Fibroblast of lung (primary cell): Measurements from ENCODE around the gene KDM5B. TPM values are rescaled to one million over a fixed set of nuclear protein-coding genes. Genes with fewer than 3 reads are reported as not detected.

Experiments
- DNase-seq, 2 donors: peaks; one replicate each; pipeline versions ENCODE4 v3.0.0 to v3.0.0-alpha.2; 2010; ENCODE audit warnings: low read depth in 2 of 2
- H2AFZ ChIP-seq: 2 replicates; pipeline ENCODE4 v1.5.1; 2012; ENCODE audit warnings: low read length, control low read depth, inconsistent platforms
- H3K27ac ChIP-seq: 2 replicates; pipeline ENCODE4 v1.5.1; 2011; ENCODE audit warnings: low read length, control low read depth; ENCODE audit not compliant: insufficient read depth
- H3K27me3 ChIP-seq: 2 replicates; pipeline ENCODE4 v1.5.1; 2011; ENCODE audit warnings: mild to moderate bottlenecking, low read length; ENCODE audit not compliant: control insufficient read depth, insufficient read depth
- H3K36me3 ChIP-seq: 2 replicates; pipeline ENCODE4 v1.5.1; 2011; ENCODE audit warnings: low read length; ENCODE audit not compliant: control insufficient read depth, insufficient read depth
- H3K4me1 ChIP-seq: 2 replicates; pipeline ENCODE4 v1.5.1; 2011; ENCODE audit warnings: low read length; ENCODE audit not compliant: control insufficient read depth, insufficient read depth; ENCODE audit errors: extremely low read depth
- H3K4me2 ChIP-seq: 2 replicates; pipeline ENCODE4 v1.5.1; 2011; ENCODE audit warnings: low read length, control low read depth; ENCODE audit not compliant: insufficient read depth; ENCODE audit errors: extremely low read depth
- H3K4me3 ChIP-seq, 4 experiments: fragments of 200-600 bp in 1 of 4; sonication (generic) in 1 of 4; replicated peaks in 1 of 4; 2 replicates each; pipeline ENCODE4 v1.5.1; 2011 to 2016; ENCODE audit warnings: low read length in 4 of 4, low read depth in 3 of 4, mild to moderate bottlenecking in 3 of 4, control low read depth in 2 of 4, inconsistent platforms in 1 of 4, mixed read lengths in 1 of 4; ENCODE audit not compliant: insufficient read depth in 1 of 4; ENCODE audit errors: control extremely low read depth in 1 of 4
- H3K79me2 ChIP-seq: 2 replicates; pipeline ENCODE4 v1.5.1; 2012; ENCODE audit warnings: mild to moderate bottlenecking, low read length, inconsistent platforms; ENCODE audit not compliant: control insufficient read depth, insufficient read depth
- H3K9ac ChIP-seq: 2 replicates; pipeline ENCODE4 v1.5.1; 2011; ENCODE audit warnings: mild to moderate bottlenecking, low read length, control low read depth; ENCODE audit not compliant: insufficient read depth
- H3K9me3 ChIP-seq: 2 replicates; pipeline ENCODE4 v1.5.1; 2012; ENCODE audit warnings: low read depth, low read length; ENCODE audit not compliant: control insufficient read depth, insufficient read depth
- H4K20me1 ChIP-seq: 2 replicates; pipeline ENCODE4 v1.5.1; 2011; ENCODE audit warnings: low read length; ENCODE audit not compliant: control insufficient read depth, insufficient read depth; ENCODE audit errors: extremely low read depth
- EZH2 ChIP-seq: IDR thresholded peaks from 2 replicates; pipeline ENCODE4 v1.5.1; 2012; ENCODE audit warnings: low read length, control low read depth, mild to moderate bottlenecking; ENCODE audit errors: missing control alignments
- polyA plus RNA-seq, 2 donors: library from polyadenylated mRNA; depleted of rRNA in 1 of 2; stranded (reverse) in 1 of 2; unstranded in 1 of 2; fragments of >200 nt; gene quantifications; 2 replicates each; pipeline ENCODE4 v1.2.1, GENCODE V29; 2011 to 2012; ENCODE audit warnings: missing spikeins in 1 of 2
- total RNA-seq: library from RNA; depleted of rRNA; stranded (reverse); fragments of >200 nt; gene quantifications from 2 replicates; pipeline ENCODE4 v1.2.1, GENCODE V29; 2014
- TF ChIP-seq, protein P1 (sequence below), 2 donors: IDR thresholded peaks in 1 of 2; conservative IDR thresholded peaks in 1 of 2; 1 replicate in 1 of 2; 2 replicates in 1 of 2; pipeline ENCODE4 v1.5.1; 2011 to 2012; ENCODE audit warnings: low read length in 2 of 2, control low read depth in 1 of 2, inconsistent platforms in 1 of 2, low read depth in 1 of 2, mild to moderate bottlenecking in 1 of 2

Gene KDM5B
- total and polyA plus RNA-seq, 2 donors (not counting 1 experiment from before 2014, with no cell fraction given), result 52.0 to 82.2 TPM

GRCh38 chr1:202794051-202794740 lies 14.0 kb downstream of the KDM5B start:
- Histone ChIP-seq H3K9ac (no peak overlapping the region), H3K79me2 (peaks cover 65% of the 10 kb centered on the region), H4K20me1 (peaks cover 2% of the 10 kb centered on the region), H3K27ac (no peak overlapping the region), H3K27me3 (no peaks in the 10 kb centered on the region), H3K4me2 (no peak overlapping the region), H3K4me3 (no peak overlapping the region), H2AFZ (no peak overlapping the region), H3K9me3 (no peaks in the 10 kb centered on the region), H3K36me3 (no peaks in the 10 kb centered on the region), H3K4me1 (no peaks in the 10 kb centered on the region)
- TF ChIP-seq EZH2, result no peak
- TF ChIP-seq, protein P1, sequence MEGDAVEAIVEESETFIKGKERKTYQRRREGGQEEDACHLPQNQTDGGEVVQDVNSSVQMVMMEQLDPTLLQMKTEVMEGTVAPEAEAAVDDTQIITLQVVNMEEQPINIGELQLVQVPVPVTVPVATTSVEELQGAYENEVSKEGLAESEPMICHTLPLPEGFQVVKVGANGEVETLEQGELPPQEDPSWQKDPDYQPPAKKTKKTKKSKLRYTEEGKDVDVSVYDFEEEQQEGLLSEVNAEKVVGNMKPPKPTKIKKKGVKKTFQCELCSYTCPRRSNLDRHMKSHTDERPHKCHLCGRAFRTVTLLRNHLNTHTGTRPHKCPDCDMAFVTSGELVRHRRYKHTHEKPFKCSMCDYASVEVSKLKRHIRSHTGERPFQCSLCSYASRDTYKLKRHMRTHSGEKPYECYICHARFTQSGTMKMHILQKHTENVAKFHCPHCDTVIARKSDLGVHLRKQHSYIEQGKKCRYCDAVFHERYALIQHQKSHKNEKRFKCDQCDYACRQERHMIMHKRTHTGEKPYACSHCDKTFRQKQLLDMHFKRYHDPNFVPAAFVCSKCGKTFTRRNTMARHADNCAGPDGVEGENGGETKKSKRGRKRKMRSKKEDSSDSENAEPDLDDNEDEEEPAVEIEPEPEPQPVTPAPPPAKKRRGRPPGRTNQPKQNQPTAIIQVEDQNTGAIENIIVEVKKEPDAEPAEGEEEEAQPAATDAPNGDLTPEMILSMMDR (conservative IDR thresholded peaks at IDR 0.05 in 1 of 2, IDR thresholded peaks at IDR 0.05 in 1 of 2; ENCODE audit: low read depth in 1 of 2, low read length in 2 of 2), result no peak
- DNase-seq, result no peak

GRCh38 chr1:202791077-202791747 lies 17.0 kb downstream of the KDM5B start:
- no peak for DNase-seq
- Histone ChIP-seq H3K9me3 (no peaks in the 10 kb centered on the region), H3K4me3 (no peak overlapping the region), H3K27ac (no peak overlapping the region), H3K27me3 (no peaks in the 10 kb centered on the region), H3K4me2 (no peak overlapping the region), H3K9ac (no peak overlapping the region), H3K79me2 (peaks cover 54% of the 10 kb centered on the region), H3K4me1 (no peaks in the 10 kb centered on the region), H3K36me3 (no peaks in the 10 kb centered on the region), H2AFZ (no peak overlapping the region), H4K20me1 (peaks cover 2% of the 10 kb centered on the region)
- TF ChIP-seq, protein P1 (conservative IDR thresholded peaks at IDR 0.05 in 1 of 2, IDR thresholded peaks at IDR 0.05 in 1 of 2; ENCODE audit: low read depth in 1 of 2, low read length in 2 of 2), result no peak
- no peak for TF ChIP-seq EZH2

GRCh38 chr1:202788800-202789199 lies 19.4 kb downstream of the KDM5B start:
- no peak overlapping the region for H3K9ac ChIP-seq
- DNase-seq, result no peak
- no peaks in the 10 kb centered on the region for H3K36me3 ChIP-seq
- no peak overlapping the region for H2AFZ ChIP-seq
- no peaks in the 10 kb centered on the region for H3K4me1 ChIP-seq
- TF ChIP-seq, protein P1 (conservative IDR thresholded peaks at IDR 0.05 in 1 of 2, IDR thresholded peaks at IDR 0.05 in 1 of 2; ENCODE audit: low read depth in 1 of 2, low read length in 2 of 2), result no peak
- no peak for TF ChIP-seq EZH2
- H3K4me2 ChIP-seq, result no peak overlapping the region
- no peaks in the 10 kb centered on the region for H3K27me3 ChIP-seq
- H3K27ac ChIP-seq, result no peak overlapping the region
- H4K20me1 ChIP-seq, result peaks cover 2% of the 10 kb centered on the region
- H3K9me3 ChIP-seq, result no peaks in the 10 kb centered on the region
- H3K4me3 ChIP-seq, result no peak overlapping the region
- peaks cover 62% of the 10 kb centered on the region for H3K79me2 ChIP-seq
